Thoracic aorta (tissue), 2 donors: ENCODE data around the gene CDKAL1. TPM values are rescaled to one million over a fixed set of nuclear protein-coding genes. Genes with fewer than 3 reads are reported as not detected.
"Not testable (repeated sequence)": the region's sequence is repeated elsewhere in the genome, so short reads cannot be mapped to it uniquely, and the experiment has no call there.

ENCODE experiments used
- ATAC-seq: fragments of 150-250 bp; one replicate; pipeline ENCODE4 v1.8.0; 2017; ENCODE audit warnings: low read depth; ENCODE audit not compliant: insufficient number of reproducible peaks, low FRiP score
- DNase-seq: peaks from one replicate; pipeline ENCODE4 v3.0.0-alpha.2; 2020; ENCODE audit warnings: low spot score
- H3K27ac ChIP-seq, 2 donors: fragments of 200-600 bp; sonication (generic); 1 replicate in 1 of 2; 2 replicates in 1 of 2; pipeline ENCODE4 v1.5.1; 2016; ENCODE audit warnings: mild to moderate bottlenecking in 2 of 2, moderate library complexity in 2 of 2
- H3K27me3 ChIP-seq: fragments of 200-600 bp; sonication (generic); replicated peaks from 2 replicates; pipeline ENCODE4 v1.6.0; 2016; ENCODE audit warnings: mild to moderate bottlenecking; ENCODE audit not compliant: insufficient read depth
- H3K36me3 ChIP-seq: fragments of 200-600 bp; sonication (generic); one replicate; pipeline ENCODE4 v1.5.1; 2016
- H3K4me1 ChIP-seq, 2 donors: fragments of 200-600 bp; sonication (generic); 1 replicate in 1 of 2; 2 replicates in 1 of 2; pipeline versions ENCODE4 v1.5.1 to v1.6.0; 2016; ENCODE audit warnings: low read depth in 2 of 2, mild to moderate bottlenecking in 1 of 2; ENCODE audit not compliant: control insufficient read depth in 1 of 2
- H3K4me3 ChIP-seq: fragments of 200-600 bp; sonication (generic); 2 replicates; pipeline ENCODE4 v1.5.1; 2016; ENCODE audit warnings: mild to moderate bottlenecking
- H3K9me3 ChIP-seq: fragments of 200-600 bp; sonication (generic); 2 replicates; pipeline ENCODE4 v1.5.1; 2016
- CTCF ChIP-seq: fragments of 200-600 bp; sonication (generic); IDR thresholded peaks from one replicate; pipeline ENCODE4 v1.5.1; 2019; ENCODE audit warnings: antibody characterized with exemption
- total RNA-seq, 2 donors: library from RNA; depleted of rRNA; stranded (reverse); fragments of >200 nt; gene quantifications; one replicate each; pipeline versions ENCODE4 v1.1.0 to v1.2.3, GENCODE V29; 2016

CDKAL1 gene
- total RNA-seq, 2 donors from 2014 or later, result 8.5 to 14.6 TPM

- H3K4me3 ChIP-seq, result no peak overlapping the region
- no peaks in the 10 kb centered on the region for H3K36me3 ChIP-seq
- ATAC-seq (no peak), DNase-seq (no peak)
- H3K27ac ChIP-seq, result no peak overlapping the region
- no peaks in the 10 kb centered on the region for H3K27me3 ChIP-seq
- no peaks in the 10 kb centered on the region for H3K9me3 ChIP-seq
- H3K4me1 ChIP-seq, result peaks cover 0 to 8% of the 10 kb centered on the region in 2 donors
- TF ChIP-seq CTCF, result no peak
Measured at GRCh38 chr6:20581070-20581469, 46.8 kb downstream of the CDKAL1 start.

GRCh38 chr6:20582586-20583443 lies 48.6 kb downstream of the CDKAL1 start:
- no peak for DNase-seq
- peaks cover 0 to 8% of the 10 kb centered on the region in 2 donors for H3K4me1 ChIP-seq

GRCh38 chr6:20583444-20583800 lies 49.2 kb downstream of the CDKAL1 start:
- Histone ChIP-seq H3K4me3 (no peak overlapping the region), H3K9me3 (no peaks in the 10 kb centered on the region), H3K36me3 (no peaks in the 10 kb centered on the region), H3K27ac (no peak overlapping the region), H3K4me1 (peaks cover 0 to 8% of the 10 kb centered on the region in 2 donors), H3K27me3 (no peaks in the 10 kb centered on the region)
- DNase-seq (no peak), ATAC-seq (no peak)
- no peak for TF ChIP-seq CTCF

More at GRCh38 chr6:20582586-20583443, 48.6 kb downstream of the CDKAL1 start:
- ATAC-seq, result no peak
- no peaks in the 10 kb centered on the region for H3K27me3 ChIP-seq
- no peak overlapping the region for H3K27ac ChIP-seq
- no peaks in the 10 kb centered on the region for H3K36me3 ChIP-seq
- no peaks in the 10 kb centered on the region for H3K9me3 ChIP-seq
- no peak overlapping the region for H3K4me3 ChIP-seq
- no peak for TF ChIP-seq CTCF

- no peak for TF ChIP-seq CTCF
- ATAC-seq, result no peak
- DNase-seq, result no peak
- no peaks in the 10 kb centered on the region for H3K36me3 ChIP-seq
- H3K4me3 ChIP-seq, result no peak overlapping the region
- no peaks in the 10 kb centered on the region for H3K27me3 ChIP-seq
- peaks cover 0 to 8% of the 10 kb centered on the region in 2 donors for H3K4me1 ChIP-seq
- H3K27ac ChIP-seq, result no peak overlapping the region
- H3K9me3 ChIP-seq, result no peaks in the 10 kb centered on the region
Measured at GRCh38 chr6:20584100-20584731, 50.0 kb downstream of the CDKAL1 start.

DNA sequence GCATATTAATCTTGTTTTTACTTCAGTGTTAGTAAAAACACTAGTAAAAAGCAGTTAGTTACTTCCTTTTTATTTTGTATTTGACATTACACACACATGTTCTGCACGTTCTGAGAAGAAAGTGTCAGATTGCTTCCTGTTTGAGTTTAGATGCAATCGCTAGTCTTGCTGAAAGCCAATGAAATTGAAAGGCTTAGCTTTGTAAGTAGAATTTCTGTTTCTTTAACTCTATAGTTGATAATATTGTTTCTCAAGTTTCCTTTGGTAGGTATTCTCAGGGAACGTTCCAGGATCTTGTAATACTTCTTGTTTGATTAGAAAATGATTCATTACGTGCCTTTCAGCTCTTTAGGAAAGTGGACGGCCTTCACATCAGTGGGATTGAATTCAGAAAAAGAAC lies 55.0 kb downstream of the CDKAL1 start:
- ATAC-seq (no peak), DNase-seq (no peak)
- TF ChIP-seq CTCF, result no peak
- Histone ChIP-seq H3K4me1 (peaks cover 0 to 3% of the 10 kb centered on the region in 2 donors), H3K4me3 (no peak overlapping the region), H3K27ac (no peak overlapping the region), H3K36me3 (no peaks in the 10 kb centered on the region), H3K9me3 (no peaks in the 10 kb centered on the region), H3K27me3 (no peaks in the 10 kb centered on the region)

DNA sequence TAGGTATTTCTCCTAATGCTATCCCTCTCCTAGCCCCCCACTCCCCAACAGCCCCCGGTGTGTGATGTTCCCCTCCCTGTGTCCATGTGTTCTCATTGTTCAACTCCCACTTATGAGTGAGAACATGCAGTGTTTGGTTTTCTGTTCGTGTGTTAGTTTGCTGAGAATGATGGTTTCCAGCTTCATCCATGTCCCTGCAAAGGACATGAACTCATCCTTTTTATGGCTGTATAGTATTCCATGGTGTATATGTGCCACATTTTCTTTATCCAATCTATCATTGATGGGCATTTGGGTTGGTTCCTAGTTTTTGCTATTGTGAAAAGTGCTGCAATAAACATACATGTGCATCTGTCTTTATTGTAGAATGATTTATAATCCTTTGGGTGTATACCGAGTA lies 56.2 kb downstream of the CDKAL1 start:
- not testable (repeated sequence) for H3K27ac ChIP-seq, H3K4me1 ChIP-seq, H3K36me3 ChIP-seq, H3K4me3 ChIP-seq, H3K27me3 ChIP-seq, ATAC-seq, H3K9me3 ChIP-seq, DNase-seq

- H3K27ac ChIP-seq, H3K4me3 ChIP-seq, H3K27me3 ChIP-seq, H3K4me1 ChIP-seq, H3K9me3 ChIP-seq, H3K36me3 ChIP-seq, ATAC-seq, DNase-seq: not testable (repeated sequence)
Measured at GRCh38 chr6:20594299-20594853, 60.1 kb downstream of the CDKAL1 start.
